ENCODE results near the gene TAF6.
A peak's percentile ranks its signal among the peaks of the same experiment; 100 is the strongest.

The TAF6 gene

GRCh38 chr7:100119970-100120732 lies 993 bp upstream of the TAF6 start:
- no peak for DNase-seq

- no peak for DNase-seq
These were observed 628 bp downstream of the TAF6 start for GRCh38 chr7:100118388-100119071.

GRCh38 chr7:100115026-100115425 lies 4.1 kb downstream of the TAF6 start:
- no peak for DNase-seq

- DNase-seq = no peak
These were observed 7.2 kb downstream of the TAF6 start for GRCh38 chr7:100111914-100112313.

GRCh38 chr7:100111156-100111555 lies 8.0 kb downstream of the TAF6 start:
- DNase-seq = no peak

GRCh38 chr7:100109521-100110163 lies 9.5 kb downstream of the TAF6 start:
- no peak for DNase-seq

- DNase-seq = no peak
These were observed 11.3 kb downstream of the TAF6 start for GRCh38 chr7:100107890-100108289.

- no peak for DNase-seq
These were observed 11.9 kb downstream of the TAF6 start for GRCh38 chr7:100107125-100107737.

GRCh38 chr7:100106633-100107032 lies 12.5 kb downstream of the TAF6 start:
- no peak for DNase-seq

GRCh38 chr7:100105534-100105933 lies 13.6 kb downstream of the TAF6 start:
- no peak for DNase-seq

- no peak for DNase-seq
These were observed 16.0 kb downstream of the TAF6 start for GRCh38 chr7:100102950-100103840.

GRCh38 chr7:100101016-100101862 lies 17.9 kb downstream of the TAF6 start, which contains the start of the genes AP4M1 and MCM7:
TSS of gene AP4M1 (plus strand) at chr7:100101643. CDS start at chr7:100101715, 72 bp downstream.
TSS of gene MCM7 (minus strand) at chr7:100101397. CDS start at chr7:100101294, 103 bp downstream.
- DNase-seq = peak; percentile 82

GRCh38 chr7:100100420-100101015 lies 18.6 kb downstream of the TAF6 start:
- peak; percentile 33 for DNase-seq

- no peak for DNase-seq
These were observed 19.7 kb downstream of the TAF6 start for GRCh38 chr7:100099452-100099851.

GRCh38 chr7:100098913-100099312 lies 20.2 kb downstream of the TAF6 start:
- no peak for DNase-seq

GRCh38 chr7:100095704-100096103 lies 23.5 kb downstream of the TAF6 start:
- no peak for DNase-seq

GRCh38 chr7:100095289-100095688 lies 23.9 kb downstream of the TAF6 start:
- DNase-seq = no peak

- DNase-seq = no peak
These were observed 25.2 kb downstream of the TAF6 start for GRCh38 chr7:100093925-100094486.

GRCh38 chr7:100093498-100093897 lies 25.7 kb downstream of the TAF6 start:
- DNase-seq = no peak

- DNase-seq = no peak
These were observed 26.1 kb downstream of the TAF6 start for GRCh38 chr7:100093054-100093453.
